ENCODE data around the gene AURKB. TPM values are rescaled to one million over a fixed set of nuclear protein-coding genes. Genes with fewer than 3 reads are reported as not detected.
"Not testable (repeated sequence)": the region's sequence is repeated elsewhere in the genome, so short reads cannot be mapped to it uniquely, and the experiment has no call there.

AURKB gene
- total RNA-seq, 1 experiment from 2014 or later, result 78.3 TPM

DNA sequence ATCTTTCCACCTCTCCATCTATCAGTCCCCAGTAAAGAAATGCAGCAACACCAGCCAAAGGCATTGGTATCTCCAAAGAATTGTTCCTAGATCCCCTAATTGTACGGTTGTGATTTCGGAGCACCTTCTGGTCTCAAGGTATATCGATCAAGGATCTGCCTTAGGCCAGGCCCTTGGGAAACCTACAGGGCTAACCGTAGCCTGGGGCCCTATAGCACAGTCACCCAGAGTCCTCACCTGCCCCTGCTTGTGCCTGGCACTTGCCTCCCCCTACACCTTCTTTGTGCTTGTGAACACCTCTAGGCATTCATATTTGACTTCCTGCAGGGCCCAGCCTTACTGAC, 16.8 kb upstream of the AURKB start:
- in situ Hi-C loops (cut with HindIII; ENCODE audit: low pct_unique_long_range_greater_than_20kb, low sequenced_read_pairs), result no loop called here
- no peak for DNase-seq (ENCODE audit: low read depth)

DNA sequence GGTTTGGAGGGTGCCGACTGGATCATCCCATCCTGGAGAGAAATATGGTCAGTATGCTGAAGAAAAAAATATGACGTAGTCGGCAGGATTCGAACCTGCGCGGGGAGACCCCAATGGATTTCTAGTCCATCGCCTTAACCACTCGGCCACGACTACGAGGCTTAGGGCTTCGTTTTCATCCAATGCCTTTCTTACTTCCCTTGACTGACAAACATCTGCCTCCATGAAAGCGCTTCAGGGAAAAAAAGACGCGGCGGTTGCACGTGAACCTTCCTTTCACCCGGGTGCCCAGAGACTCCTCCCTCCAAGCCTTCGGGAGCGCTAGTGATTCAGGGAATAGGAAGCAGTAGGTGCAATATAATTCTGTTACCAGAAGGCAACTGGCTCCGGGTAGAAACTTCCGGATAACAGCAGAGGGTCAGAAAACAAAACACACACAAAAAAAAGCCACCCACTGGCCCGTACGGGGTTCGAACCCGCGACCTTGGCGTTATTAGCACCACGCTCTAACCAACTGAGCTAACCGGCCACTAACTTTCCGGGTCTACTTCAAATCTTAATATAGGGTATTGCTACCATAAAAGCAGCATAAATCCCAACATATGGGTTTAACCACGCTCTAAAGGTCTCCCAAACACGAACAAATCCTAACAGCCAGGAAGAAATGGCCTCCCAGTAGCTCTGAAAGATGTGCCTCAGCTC, 16.3 kb upstream of the AURKB start:
- in situ Hi-C loops (cut with HindIII; ENCODE audit: low pct_unique_long_range_greater_than_20kb, low sequenced_read_pairs), result no loop called here
- peak; percentile 93 for DNase-seq (ENCODE audit: low read depth)

DNA sequence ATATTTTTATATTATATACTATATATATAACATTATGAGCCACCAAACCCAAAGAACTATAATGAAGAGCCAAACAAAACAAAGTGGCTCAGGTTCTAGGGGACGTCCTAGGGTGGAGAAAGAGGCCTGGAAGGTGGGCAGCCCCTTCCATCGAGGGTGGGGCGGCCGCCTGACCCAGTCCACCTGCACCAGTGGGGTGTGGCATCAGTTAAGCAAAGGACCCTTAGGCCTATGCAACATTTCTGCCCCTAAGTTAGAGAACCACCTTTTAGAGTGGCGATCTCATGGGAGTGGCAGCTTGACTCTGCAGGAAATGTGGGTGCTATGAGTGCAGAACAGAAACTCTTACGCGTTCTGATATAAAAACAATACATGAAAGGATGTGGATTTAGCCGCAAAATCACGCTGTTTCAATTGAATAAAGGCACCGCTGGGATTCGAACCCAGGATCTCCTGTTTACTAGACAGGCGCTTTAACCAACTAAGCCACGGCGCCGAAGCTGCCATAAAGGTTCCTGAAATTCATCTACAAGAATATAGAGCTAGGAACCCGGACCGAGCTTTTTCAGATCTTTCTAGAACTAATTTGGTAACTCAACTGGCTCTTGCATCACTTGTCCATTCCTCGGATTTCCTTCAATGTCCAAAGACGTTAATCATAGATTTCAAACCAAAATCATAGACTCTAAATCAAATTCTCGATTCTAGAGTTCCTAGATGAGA, 15.6 kb upstream of the AURKB start:
- in situ Hi-C loops (cut with HindIII; ENCODE audit: low pct_unique_long_range_greater_than_20kb, low sequenced_read_pairs), result no loop called here
- DNase-seq (ENCODE audit: low read depth), result no peak

DNA sequence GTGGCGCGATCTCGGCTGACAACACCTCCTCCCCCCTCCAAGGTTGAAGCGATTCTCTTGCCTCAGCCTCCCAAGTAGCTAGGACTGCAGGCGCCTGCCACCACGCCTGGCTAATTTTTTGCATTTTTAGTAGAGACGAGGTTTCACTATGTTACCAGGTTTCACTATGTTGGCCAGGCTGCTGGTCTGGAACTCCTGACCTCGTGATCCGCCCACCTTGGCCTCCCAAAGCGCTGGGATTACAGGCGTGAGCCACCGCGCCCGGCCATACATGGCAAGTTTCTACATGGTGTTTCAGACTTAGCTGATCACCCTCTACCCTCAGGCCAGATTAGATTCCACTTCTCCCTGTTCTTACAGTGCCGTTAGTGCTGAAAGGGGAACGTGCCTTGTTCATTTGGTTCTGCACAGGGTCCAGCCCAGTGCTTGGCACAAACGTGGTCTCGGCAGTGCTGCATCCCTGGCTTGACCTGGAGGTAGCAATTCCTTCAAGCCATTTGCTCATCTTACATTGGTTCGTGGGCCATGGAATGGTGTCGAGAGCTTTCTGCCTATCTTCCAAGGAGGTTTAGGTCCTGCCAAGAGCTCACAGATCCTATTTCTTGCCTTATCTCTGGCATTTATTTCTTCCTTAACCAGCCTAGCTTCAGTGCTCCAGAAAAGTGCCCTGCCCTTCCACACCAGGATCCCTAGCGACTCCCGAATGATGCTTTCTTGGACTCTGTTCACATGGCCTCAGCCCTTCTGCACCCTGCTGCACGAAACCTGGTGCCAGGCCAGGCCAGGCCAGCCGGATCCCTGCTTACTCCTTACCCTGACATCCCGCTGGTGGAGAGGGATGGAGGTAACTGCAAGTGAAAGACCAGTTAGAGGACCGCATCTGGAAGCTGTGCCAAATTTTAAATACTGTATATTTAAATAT, 14.8 kb upstream of the AURKB start:
- in situ Hi-C loops (cut with HindIII; ENCODE audit: low pct_unique_long_range_greater_than_20kb, low sequenced_read_pairs), result no loop called here

DNA sequence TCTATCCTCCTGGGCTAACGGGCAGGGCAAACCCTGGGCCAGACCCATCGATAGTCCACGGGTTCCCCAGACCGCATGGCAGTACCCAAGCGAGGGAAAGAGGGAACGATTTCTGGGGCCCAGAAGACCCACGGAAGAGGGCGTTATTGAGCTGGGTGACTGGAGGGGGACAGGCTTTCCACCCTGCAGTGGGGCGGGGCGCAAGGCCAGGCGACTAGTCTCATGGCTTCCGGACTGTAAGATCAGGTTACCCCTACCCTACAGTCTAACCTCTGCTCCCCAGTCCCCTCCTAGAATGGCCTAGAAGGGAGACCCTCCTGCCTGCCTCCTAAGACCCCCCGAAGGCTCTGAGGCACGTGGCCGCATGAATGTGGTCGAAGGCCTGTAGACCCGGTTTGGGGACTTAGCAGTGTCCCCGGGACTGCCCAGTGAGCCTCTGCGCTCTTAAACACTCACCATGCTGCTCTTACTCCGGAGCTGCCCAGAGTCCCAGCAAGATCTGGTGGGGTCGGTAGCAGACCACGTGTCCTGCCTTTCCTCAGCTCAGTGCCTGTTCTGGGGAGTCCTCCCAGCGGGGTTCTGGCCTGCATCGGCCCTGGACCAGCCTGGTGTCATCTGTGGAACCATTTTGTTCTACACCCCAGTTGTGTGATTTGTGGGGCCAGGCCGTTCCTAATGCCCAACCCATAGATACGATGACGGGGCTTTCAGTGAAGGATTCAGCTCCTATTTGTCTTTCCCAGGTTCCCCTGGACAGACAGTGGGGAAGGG, 13.2 kb upstream of the AURKB start:
- DNase-seq (ENCODE audit: low read depth), result peak; percentile 68
- in situ Hi-C loops (cut with HindIII; ENCODE audit: low pct_unique_long_range_greater_than_20kb, low sequenced_read_pairs), result no loop called here

More for the DNA sequence above, 14.8 kb upstream of the AURKB start:
- no peak for DNase-seq (ENCODE audit: low read depth)

DNA sequence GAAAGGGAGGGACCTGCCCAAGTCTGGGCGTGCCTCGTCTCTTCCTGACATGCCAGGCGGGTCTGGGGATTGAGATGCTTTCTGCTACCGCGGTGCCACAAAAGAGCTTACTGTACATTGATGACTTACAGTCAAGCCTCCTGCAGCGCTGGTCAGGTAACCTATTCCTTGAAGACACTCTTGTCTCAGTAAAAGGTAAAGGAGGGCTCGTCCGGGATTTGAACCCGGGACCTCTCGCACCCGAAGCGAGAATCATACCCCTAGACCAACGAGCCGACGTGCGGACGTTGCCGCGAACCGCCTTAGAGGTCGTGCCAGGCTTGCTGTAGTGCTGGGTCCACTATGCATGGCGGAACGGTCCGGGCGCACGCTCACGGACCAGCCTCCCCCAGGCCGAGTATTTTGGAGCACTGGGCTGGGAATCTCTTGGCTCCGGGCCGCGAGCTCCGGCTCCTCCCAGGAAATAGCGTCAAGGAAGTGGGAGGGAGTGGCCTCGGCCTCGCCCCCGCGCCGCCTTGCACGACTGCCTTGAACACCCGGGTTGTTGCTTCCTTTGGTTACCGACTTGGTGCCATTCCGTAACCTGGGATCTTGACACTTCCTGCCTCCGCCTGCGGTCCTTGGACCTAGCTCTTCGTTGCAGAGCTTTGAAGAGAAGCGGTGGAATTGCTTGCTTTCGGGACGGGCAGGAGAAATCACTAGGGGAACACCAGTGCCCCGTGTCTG, 12.4 kb upstream of the AURKB start:
- in situ Hi-C loops (cut with HindIII; ENCODE audit: low pct_unique_long_range_greater_than_20kb, low sequenced_read_pairs), result no loop called here
- DNase-seq (ENCODE audit: low read depth), result peak; percentile 94

DNA sequence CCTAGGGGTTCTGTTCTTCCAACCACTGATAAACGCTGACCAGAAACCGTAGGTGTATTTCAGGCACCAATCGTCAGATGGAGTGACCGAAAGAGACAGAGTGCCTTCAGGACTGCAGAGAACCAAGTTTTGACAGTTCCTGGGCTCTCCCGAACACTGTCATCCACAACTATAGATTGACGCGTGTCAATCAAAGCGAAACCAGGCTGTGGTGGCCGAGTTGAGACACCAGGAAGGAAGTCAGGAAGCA, 11.9 kb upstream of the AURKB start:
- in situ Hi-C loops (cut with HindIII; ENCODE audit: low pct_unique_long_range_greater_than_20kb, low sequenced_read_pairs), result no loop called here
- DNase-seq (ENCODE audit: low read depth), result no peak

DNA sequence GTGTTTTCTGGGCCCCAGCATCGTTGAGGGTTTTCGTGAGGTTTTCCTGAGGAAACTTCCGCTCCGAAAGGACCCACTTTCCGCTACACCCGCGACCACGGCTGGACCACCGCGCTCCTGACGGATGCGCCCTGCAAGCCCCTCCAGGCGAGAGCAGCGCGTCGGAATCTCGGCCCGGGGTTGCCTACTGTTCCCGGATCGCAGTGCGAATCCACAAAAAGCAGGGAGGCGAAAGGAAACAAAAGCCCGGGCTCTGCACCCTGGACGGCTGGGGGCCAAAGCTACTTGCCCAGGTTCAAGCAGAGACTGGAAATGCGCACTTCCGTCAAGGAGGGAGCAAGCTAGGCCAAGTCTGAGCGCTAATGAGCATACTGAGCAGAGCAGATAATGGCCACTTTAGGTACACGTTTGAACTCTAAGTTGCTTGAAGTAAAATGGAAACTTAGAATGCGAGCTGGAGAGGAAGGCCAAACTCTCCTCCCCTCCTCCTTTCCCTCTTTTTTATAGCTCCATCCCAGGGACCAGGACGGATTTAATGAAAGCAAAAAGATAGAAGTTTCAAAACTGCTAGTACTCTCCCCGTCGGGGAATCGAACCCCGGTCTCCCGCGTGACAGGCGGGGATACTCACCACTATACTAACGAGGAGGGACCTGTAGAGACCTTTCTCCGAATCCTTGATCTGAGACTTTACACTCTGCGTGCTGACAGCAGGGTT, 11.4 kb upstream of the AURKB start:
- DNase-seq (ENCODE audit: low read depth), result peak; percentile 89
- in situ Hi-C loops (cut with HindIII; ENCODE audit: low pct_unique_long_range_greater_than_20kb, low sequenced_read_pairs), result no loop called here

DNA sequence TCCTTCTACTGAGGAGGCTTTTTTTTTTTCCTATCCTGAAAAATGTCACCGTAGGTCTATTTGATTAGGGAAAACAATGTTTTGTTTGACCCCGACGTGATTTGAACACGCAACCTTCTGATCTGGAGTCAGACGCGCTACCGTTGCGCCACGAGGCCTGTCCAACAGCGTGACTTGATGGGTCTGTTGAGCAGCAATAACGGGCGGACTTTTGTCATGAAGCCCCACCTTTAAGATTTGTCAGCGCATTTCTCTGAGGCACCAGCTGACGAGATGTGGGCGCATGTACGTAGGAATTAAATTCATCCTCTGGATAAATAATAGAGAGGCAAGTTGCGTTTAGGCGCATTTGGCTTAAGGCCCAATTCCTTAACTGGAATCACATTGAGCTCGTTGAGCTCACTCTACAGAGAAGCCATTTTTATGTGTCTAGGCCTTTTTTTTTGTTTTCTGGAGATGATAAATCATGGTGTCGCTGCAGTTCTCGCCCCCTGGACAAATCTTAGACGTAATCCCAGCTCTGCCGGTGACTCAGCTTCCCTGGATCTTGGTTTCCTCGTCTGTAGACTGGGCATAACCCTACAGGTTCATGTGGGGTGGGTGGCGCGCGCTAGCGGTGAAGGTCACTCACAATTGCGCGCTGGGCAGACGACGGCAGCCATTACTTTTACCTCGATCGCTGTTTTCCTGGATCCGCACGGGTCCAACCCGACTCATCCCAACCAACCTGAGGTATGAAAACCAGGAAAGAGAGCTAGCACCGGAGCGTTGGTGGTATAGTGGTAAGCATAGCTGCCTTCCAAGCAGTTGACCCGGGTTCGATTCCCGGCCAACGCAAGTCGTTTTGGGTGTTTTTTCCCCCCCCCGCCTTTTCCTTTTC, 10.6 kb upstream of the AURKB start:
- DNase-seq (ENCODE audit: low read depth), result peak; percentile 94
- in situ Hi-C loops (cut with HindIII; ENCODE audit: low pct_unique_long_range_greater_than_20kb, low sequenced_read_pairs), result no loop called here

DNA sequence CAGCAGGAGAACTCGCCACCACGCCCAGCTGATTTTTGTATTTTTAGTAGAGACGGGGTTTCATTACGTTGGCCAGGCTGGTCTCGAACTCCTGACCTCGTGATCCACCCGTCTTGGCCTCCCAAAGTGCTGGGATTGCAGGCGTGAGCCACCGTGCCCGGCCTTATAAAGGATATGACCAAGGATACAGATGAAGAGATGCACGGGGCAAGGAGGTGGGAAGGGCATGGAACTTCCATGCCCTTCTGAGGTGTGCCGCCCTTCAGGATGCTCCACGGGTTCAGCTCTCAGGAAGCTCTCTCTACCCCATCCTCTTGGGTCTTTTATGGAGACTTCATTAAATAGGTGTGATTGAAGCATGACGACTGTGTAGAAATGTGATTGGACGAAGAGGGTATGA, 3.6 kb upstream of the AURKB start:
- in situ Hi-C loops (cut with HindIII; ENCODE audit: low pct_unique_long_range_greater_than_20kb, low sequenced_read_pairs), result not testable (repeated sequence)

DNA sequence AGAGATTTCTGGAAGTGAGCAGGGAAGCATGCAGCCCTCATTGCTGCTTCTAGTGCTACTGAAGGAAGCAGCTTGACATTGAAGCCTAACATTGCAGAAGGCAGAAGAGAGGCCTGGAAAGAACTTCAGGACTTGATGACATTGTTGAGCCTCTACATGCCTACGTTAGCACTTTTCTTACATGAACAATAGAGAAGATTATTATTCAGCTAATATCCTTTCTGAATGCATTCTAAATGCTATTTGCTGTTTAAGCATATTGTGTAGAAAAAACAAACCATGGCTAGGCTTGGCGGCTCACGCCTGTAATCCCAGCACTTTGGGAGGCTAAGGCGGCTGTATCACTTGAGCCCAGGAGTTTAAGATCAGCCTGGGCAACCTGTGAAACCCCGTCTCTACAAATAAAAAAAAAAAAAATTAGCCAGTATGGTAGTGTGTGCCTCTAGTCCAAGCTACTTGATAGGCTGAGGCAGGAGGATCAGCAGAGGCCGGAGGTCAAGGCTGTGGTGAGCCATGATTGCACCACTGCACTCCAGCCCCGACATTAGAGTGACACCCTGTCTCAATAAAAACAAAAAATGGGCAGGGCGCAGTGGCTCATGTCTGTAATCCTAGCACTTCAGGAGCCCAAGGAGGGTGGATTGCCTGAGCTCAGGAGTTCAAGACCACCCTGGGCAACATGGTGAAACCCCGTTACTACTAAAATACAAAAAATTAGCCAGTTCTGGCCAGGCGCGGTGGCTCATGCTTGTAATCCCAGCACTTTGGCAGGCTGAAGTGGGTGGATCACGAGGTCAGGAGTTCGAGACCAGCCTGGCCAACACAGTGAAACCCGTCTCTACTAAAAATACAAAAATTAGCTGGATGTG, 2.2 kb upstream of the AURKB start:
- peak; percentile 62 for DNase-seq (ENCODE audit: low read depth)
- in situ Hi-C loops (cut with HindIII; ENCODE audit: low pct_unique_long_range_greater_than_20kb, low sequenced_read_pairs), result no loop called here

More for the DNA sequence above, 3.6 kb upstream of the AURKB start:
- not testable (repeated sequence) for DNase-seq (ENCODE audit: low read depth)

DNA sequence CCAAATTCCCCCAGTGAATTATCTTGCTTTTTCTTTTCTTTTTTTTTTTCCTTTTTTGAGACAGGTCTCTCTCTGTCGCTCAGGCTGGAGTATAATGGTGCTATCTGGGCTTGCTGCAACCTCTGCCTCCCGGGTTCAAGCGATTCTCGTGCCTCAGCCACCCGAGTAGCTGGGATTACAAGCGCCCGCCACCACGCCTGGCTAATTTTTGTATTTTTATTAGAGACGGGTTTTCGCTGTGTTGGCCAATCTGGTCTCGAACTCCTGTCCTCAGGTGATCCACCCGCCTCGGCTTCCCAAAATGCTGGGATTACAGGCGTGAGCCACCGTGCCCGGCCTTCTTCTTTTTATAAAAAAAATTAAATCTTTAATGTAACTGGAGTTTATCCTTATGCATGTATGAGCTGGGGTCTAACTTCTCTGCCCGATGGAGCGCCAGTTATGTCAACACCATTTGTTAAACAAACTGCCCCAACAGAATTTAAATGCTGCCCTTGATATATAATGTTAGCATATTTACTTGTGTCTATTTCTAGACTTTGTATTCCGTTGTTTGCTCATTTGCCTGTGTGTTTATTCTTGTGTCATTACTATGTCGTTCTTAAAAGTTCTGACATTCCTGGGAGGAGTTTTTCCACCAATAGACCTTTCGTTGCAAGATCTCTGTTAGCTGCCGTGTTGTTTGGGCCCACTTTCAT, 535 bp upstream of the AURKB start:
- in situ Hi-C loops (cut with HindIII; ENCODE audit: low pct_unique_long_range_greater_than_20kb, low sequenced_read_pairs), result no loop called here
- DNase-seq (ENCODE audit: low read depth), result no peak

DNA sequence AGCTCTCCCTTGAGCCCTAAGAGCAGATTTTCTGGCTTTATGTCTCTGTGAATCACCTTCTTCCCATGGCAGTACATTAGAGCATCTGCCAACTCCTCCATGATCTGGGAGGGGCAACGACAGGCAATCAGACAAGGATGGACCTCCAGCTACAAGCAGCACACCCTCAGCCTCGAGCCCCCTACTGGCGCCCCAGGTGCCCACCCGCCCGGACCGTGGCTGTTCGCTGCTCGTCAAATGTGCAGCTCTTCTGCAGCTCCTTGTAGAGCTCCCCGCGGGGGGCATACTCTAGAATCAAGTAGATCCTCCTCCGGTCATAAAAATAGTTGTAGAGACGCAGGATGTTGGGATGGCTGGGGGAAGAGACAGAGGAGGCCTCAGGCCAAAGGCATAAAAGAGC, 3.8 kb downstream of the AURKB start:
- DNase-seq (ENCODE audit: low read depth), result no peak
- in situ Hi-C loops (cut with HindIII; ENCODE audit: low pct_unique_long_range_greater_than_20kb, low sequenced_read_pairs), result no loop called here

DNA sequence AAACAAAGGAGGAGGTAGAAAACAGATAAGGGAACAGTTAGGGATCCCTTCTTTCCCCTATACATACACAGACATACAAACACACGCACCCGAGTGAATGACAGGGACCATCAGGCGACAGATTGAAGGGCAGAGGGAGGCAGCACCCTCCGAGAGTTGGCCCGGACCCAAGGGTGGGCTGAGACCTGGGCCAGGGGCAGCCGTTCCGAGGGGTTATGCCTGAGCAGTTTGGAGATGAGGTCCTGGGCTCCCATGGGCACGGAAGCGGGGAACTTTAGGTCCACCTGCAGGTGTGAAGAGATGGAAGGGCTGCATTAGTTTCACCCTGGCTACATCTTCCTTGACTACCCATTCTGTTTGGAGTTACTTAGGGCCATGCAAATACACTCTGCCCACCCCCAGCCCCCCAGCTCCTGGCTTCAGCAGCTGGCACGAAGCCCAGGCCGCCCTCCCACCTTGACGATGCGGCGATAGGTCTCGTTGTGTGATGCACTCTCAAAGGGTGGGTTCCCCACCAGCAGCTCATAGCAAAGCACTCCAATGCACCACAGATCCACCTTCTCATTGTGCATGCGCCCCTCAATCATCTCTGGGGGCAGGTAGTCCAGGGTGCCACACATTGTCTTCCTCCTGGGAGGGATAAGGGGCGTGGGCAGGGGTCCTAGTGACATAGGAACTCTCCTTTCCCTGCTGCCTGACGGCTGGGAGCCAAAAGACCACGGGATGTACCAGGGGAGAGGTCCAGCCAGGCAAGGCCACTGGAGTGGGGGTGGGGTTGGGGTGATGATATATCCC, 5.4 kb downstream of the AURKB start:
- in situ Hi-C loops (cut with HindIII; ENCODE audit: low pct_unique_long_range_greater_than_20kb, low sequenced_read_pairs), result no loop called here

More for the DNA sequence above, 5.4 kb downstream of the AURKB start:
- DNase-seq (ENCODE audit: low read depth), result no peak
